Measurements from ENCODE around the gene ZNF438.

GRCh38 chr10:30831426-30831825 lies 200.2 kb downstream of the ZNF438 start:
- TF ChIP-seq, protein P1, sequence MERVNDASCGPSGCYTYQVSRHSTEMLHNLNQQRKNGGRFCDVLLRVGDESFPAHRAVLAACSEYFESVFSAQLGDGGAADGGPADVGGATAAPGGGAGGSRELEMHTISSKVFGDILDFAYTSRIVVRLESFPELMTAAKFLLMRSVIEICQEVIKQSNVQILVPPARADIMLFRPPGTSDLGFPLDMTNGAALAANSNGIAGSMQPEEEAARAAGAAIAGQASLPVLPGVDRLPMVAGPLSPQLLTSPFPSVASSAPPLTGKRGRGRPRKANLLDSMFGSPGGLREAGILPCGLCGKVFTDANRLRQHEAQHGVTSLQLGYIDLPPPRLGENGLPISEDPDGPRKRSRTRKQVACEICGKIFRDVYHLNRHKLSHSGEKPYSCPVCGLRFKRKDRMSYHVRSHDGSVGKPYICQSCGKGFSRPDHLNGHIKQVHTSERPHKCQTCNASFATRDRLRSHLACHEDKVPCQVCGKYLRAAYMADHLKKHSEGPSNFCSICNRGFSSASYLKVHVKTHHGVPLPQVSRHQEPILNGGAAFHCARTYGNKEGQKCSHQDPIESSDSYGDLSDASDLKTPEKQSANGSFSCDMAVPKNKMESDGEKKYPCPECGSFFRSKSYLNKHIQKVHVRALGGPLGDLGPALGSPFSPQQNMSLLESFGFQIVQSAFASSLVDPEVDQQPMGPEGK (CRISPR knock-in tag; IDR thresholded peaks at IDR 0.05; ENCODE audit: borderline replicate concordance), result no peak
- TF ChIP-seq, protein P2, sequence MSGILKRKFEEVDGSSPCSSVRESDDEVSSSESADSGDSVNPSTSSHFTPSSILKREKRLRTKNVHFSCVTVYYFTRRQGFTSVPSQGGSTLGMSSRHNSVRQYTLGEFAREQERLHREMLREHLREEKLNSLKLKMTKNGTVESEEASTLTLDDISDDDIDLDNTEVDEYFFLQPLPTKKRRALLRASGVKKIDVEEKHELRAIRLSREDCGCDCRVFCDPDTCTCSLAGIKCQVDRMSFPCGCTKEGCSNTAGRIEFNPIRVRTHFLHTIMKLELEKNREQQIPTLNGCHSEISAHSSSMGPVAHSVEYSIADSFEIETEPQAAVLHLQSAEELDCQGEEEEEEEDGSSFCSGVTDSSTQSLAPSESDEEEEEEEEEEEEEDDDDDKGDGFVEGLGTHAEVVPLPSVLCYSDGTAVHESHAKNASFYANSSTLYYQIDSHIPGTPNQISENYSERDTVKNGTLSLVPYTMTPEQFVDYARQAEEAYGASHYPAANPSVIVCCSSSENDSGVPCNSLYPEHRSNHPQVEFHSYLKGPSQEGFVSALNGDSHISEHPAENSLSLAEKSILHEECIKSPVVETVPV (CRISPR knock-in tag; IDR thresholded peaks at IDR 0.05), result no peak
- TF ChIP-seq ZFP30 (CRISPR knock-in tag; IDR thresholded peaks at IDR 0.05), result no peak
- TF ChIP-seq GLIS3 (CRISPR knock-in tag; IDR thresholded peaks at IDR 0.05), result no peak
- TF ChIP-seq ARNTL (CRISPR knock-in tag; IDR thresholded peaks at IDR 0.05; ENCODE audit: borderline replicate concordance, low read depth), result no peak
- no peak for TF ChIP-seq PPARA (CRISPR knock-in tag; IDR thresholded peaks at IDR 0.05; ENCODE audit: borderline replicate concordance)
- TF ChIP-seq TOX (CRISPR knock-in tag; IDR thresholded peaks at IDR 0.05; ENCODE audit: borderline replicate concordance), result no peak
- TF ChIP-seq, protein P3, sequence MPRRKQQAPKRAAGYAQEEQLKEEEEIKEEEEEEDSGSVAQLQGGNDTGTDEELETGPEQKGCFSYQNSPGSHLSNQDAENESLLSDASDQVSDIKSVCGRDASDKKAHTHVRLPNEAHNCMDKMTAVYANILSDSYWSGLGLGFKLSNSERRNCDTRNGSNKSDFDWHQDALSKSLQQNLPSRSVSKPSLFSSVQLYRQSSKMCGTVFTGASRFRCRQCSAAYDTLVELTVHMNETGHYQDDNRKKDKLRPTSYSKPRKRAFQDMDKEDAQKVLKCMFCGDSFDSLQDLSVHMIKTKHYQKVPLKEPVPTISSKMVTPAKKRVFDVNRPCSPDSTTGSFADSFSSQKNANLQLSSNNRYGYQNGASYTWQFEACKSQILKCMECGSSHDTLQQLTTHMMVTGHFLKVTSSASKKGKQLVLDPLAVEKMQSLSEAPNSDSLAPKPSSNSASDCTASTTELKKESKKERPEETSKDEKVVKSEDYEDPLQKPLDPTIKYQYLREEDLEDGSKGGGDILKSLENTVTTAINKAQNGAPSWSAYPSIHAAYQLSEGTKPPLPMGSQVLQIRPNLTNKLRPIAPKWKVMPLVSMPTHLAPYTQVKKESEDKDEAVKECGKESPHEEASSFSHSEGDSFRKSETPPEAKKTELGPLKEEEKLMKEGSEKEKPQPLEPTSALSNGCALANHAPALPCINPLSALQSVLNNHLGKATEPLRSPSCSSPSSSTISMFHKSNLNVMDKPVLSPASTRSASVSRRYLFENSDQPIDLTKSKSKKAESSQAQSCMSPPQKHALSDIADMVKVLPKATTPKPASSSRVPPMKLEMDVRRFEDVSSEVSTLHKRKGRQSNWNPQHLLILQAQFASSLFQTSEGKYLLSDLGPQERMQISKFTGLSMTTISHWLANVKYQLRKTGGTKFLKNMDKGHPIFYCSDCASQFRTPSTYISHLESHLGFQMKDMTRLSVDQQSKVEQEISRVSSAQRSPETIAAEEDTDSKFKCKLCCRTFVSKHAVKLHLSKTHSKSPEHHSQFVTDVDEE (CRISPR knock-in tag; IDR thresholded peaks at IDR 0.05), result no peak
- TF ChIP-seq ESRRG (CRISPR knock-in tag; IDR thresholded peaks at IDR 0.05), result no peak
- TF ChIP-seq RARB (CRISPR knock-in tag; IDR thresholded peaks at IDR 0.05), result no peak
- TF ChIP-seq SNAI2 (CRISPR knock-in tag; IDR thresholded peaks at IDR 0.05), result no peak
- TF ChIP-seq ZNF8 (CRISPR knock-in tag; IDR thresholded peaks at IDR 0.05), result no peak
- TF ChIP-seq, protein P4, sequence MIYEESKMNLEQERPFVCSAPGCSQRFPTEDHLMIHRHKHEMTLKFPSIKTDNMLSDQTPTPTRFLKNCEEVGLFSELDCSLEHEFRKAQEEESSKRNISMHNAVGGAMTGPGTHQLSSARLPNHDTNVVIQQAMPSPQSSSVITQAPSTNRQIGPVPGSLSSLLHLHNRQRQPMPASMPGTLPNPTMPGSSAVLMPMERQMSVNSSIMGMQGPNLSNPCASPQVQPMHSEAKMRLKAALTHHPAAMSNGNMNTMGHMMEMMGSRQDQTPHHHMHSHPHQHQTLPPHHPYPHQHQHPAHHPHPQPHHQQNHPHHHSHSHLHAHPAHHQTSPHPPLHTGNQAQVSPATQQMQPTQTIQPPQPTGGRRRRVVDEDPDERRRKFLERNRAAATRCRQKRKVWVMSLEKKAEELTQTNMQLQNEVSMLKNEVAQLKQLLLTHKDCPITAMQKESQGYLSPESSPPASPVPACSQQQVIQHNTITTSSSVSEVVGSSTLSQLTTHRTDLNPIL (CRISPR knock-in tag; IDR thresholded peaks at IDR 0.05; ENCODE audit: low read depth), result no peak

Data from SK-N-SH treated with all-trans-retinoic acid at 6 μM for 48 hours (cell line).